ENCODE results near the gene ATP10B.

ATP10B gene

DNA sequence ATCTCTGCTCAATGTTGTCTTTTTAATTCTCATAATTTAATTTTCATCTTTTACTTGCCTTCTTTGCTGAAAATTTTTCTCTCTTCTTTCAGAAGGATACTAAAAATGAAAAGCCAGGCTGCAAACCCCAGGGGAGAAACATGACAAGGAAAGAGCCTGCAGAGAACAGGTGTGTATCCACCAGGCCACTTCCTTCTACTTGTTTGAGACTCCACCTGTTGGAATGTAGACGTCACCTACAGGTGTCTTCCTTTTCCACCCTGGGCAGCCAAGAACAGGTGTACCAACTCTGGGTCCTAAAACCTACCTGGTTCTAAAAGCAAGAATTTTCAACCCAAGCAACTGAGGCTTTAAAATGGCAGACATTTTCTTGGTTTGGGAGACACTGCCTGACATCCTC lies 166.8 kb downstream of the ATP10B start:
- TF ChIP-seq, protein P1, sequence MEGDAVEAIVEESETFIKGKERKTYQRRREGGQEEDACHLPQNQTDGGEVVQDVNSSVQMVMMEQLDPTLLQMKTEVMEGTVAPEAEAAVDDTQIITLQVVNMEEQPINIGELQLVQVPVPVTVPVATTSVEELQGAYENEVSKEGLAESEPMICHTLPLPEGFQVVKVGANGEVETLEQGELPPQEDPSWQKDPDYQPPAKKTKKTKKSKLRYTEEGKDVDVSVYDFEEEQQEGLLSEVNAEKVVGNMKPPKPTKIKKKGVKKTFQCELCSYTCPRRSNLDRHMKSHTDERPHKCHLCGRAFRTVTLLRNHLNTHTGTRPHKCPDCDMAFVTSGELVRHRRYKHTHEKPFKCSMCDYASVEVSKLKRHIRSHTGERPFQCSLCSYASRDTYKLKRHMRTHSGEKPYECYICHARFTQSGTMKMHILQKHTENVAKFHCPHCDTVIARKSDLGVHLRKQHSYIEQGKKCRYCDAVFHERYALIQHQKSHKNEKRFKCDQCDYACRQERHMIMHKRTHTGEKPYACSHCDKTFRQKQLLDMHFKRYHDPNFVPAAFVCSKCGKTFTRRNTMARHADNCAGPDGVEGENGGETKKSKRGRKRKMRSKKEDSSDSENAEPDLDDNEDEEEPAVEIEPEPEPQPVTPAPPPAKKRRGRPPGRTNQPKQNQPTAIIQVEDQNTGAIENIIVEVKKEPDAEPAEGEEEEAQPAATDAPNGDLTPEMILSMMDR (IDR thresholded peaks at IDR 0.05) = no peak
- H3K4me1 ChIP-seq (ENCODE audit: control insufficient read depth in 1 of 2, insufficient read depth in 1 of 2, low read depth in 1 of 2, low read length in 1 of 2) = no peaks in the 10 kb centered on the region
- H3K27me3 ChIP-seq = no peaks in the 10 kb centered on the region
- H3K36me3 ChIP-seq = no peaks in the 10 kb centered on the region
- no peak overlapping the region for H3K27ac ChIP-seq
- no peak overlapping the region for H3K4me3 ChIP-seq (ENCODE audit: low read depth in 1 of 2, low read length in 1 of 2)
- H3K9me3 ChIP-seq = no peaks in the 10 kb centered on the region

- no peak overlapping the region for H3K27ac ChIP-seq
- no peaks in the 10 kb centered on the region for H3K9me3 ChIP-seq
- no peaks in the 10 kb centered on the region for H3K4me1 ChIP-seq (ENCODE audit: control insufficient read depth in 1 of 2, insufficient read depth in 1 of 2, low read depth in 1 of 2, low read length in 1 of 2)
- H3K4me3 ChIP-seq (ENCODE audit: low read depth in 1 of 2, low read length in 1 of 2) = no peak overlapping the region
- TF ChIP-seq, protein P1 (IDR thresholded peaks at IDR 0.05) = no peak
- no peaks in the 10 kb centered on the region for H3K27me3 ChIP-seq
- H3K36me3 ChIP-seq = no peaks in the 10 kb centered on the region
Observed at GRCh38 chr5:160679567-160680309, 172.3 kb downstream of the ATP10B start.

DNA sequence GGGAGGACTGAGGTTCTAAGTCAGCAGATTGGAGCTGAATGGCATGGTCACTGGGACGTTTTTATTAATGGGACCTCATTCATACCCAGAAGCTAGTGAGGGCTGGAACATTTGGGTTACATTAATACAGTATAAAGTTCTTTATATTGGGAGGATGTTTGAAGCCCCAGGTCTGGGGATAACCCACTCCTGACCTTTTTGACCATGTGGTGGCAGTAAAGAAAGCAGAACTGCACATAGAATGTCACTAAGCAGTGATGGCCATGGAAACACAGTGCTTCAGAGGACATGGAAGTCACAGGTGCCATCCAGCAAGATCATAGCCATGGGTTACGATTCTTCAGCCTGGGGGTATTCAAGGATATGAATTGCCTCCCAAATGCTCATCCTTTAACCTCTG lies 176.0 kb downstream of the ATP10B start:
- TF ChIP-seq, protein P1 (IDR thresholded peaks at IDR 0.05) = no peak
- Histone ChIP-seq H3K27ac (no peak overlapping the region), H3K27me3 (no peaks in the 10 kb centered on the region), H3K9me3 (no peaks in the 10 kb centered on the region), H3K4me1 (ENCODE audit: control insufficient read depth in 1 of 2, insufficient read depth in 1 of 2, low read depth in 1 of 2, low read length in 1 of 2) (no peaks in the 10 kb centered on the region), H3K36me3 (no peaks in the 10 kb centered on the region), H3K4me3 (ENCODE audit: low read depth in 1 of 2, low read length in 1 of 2) (no peak overlapping the region)

GRCh38 chr5:160674901-160675300 lies 177.1 kb downstream of the ATP10B start:
- Histone ChIP-seq H3K9me3 (no peaks in the 10 kb centered on the region), H3K4me1 (ENCODE audit: control insufficient read depth in 1 of 2, insufficient read depth in 1 of 2, low read depth in 1 of 2, low read length in 1 of 2) (no peaks in the 10 kb centered on the region), H3K27ac (no peak overlapping the region), H3K36me3 (no peaks in the 10 kb centered on the region), H3K27me3 (no peaks in the 10 kb centered on the region), H3K4me3 (ENCODE audit: low read depth in 1 of 2, low read length in 1 of 2) (no peak overlapping the region)
- TF ChIP-seq, protein P1 (IDR thresholded peaks at IDR 0.05) = no peak

- no peak overlapping the region for H3K4me3 ChIP-seq (ENCODE audit: low read depth in 1 of 2, low read length in 1 of 2)
- H3K4me1 ChIP-seq (ENCODE audit: control insufficient read depth in 1 of 2, insufficient read depth in 1 of 2, low read depth in 1 of 2, low read length in 1 of 2) = no peaks in the 10 kb centered on the region
- H3K27me3 ChIP-seq = no peaks in the 10 kb centered on the region
- TF ChIP-seq, protein P1 (IDR thresholded peaks at IDR 0.05) = no peak
- no peaks in the 10 kb centered on the region for H3K9me3 ChIP-seq
- no peaks in the 10 kb centered on the region for H3K36me3 ChIP-seq
- H3K27ac ChIP-seq = no peak overlapping the region
Observed at GRCh38 chr5:160672521-160672920, 179.5 kb downstream of the ATP10B start.

Measured in neutrophil (primary cell).